Hepatocyte (in vitro differentiated cells): Measurements from ENCODE around the gene CAMKMT. TPM values are rescaled to one million over a fixed set of nuclear protein-coding genes. Genes with fewer than 3 reads are reported as not detected.

Experiments used
- DNase-seq: peaks from one replicate; pipeline ENCODE4 v3.0.0-alpha.2; 2016; ENCODE audit warnings: low spot score
- H2AFZ ChIP-seq: fragments of 200-600 bp; sonication (generic); 2 replicates; pipeline ENCODE4 v1.6.0; 2016; ENCODE audit warnings: antibody characterized with exemption, mild to moderate bottlenecking
- H3K27ac ChIP-seq: fragments of 200-600 bp; sonication (generic); 2 replicates; pipeline ENCODE4 v1.5.1; 2016; ENCODE audit warnings: mild to moderate bottlenecking
- H3K27me3 ChIP-seq: fragments of 200-600 bp; sonication (generic); 2 replicates; pipeline ENCODE4 v1.6.1; 2016
- H3K36me3 ChIP-seq: fragments of 200-600 bp; sonication (generic); replicated peaks from 2 replicates; pipeline ENCODE4 v1.5.1; 2016; ENCODE audit warnings: low read depth; ENCODE audit not compliant: insufficient read depth
- H3K4me1 ChIP-seq: fragments of 200-600 bp; sonication (generic); 2 replicates; pipeline ENCODE4 v1.5.1; 2016; ENCODE audit warnings: mild to moderate bottlenecking, moderate library complexity; ENCODE audit not compliant: insufficient read depth
- H3K4me2 ChIP-seq: fragments of 200-600 bp; sonication (generic); 2 replicates; pipeline ENCODE4 v1.6.0; 2016
- H3K4me3 ChIP-seq: fragments of 200-600 bp; sonication (generic); 2 replicates; pipeline ENCODE4 v1.5.1; 2016; ENCODE audit warnings: mild to moderate bottlenecking
- H3K79me2 ChIP-seq: fragments of 200-600 bp; sonication (generic); 2 replicates; pipeline ENCODE4 v1.6.0; 2017; ENCODE audit warnings: mild to moderate bottlenecking
- H3K9me2 ChIP-seq: fragments of 200-600 bp; sonication (generic); replicated peaks from 2 replicates; pipeline ENCODE4 v1.6.0; 2017; ENCODE audit warnings: mild to moderate bottlenecking; ENCODE audit not compliant: insufficient read depth
- H3K9me3 ChIP-seq: fragments of 200-600 bp; sonication (generic); 2 replicates; pipeline ENCODE4 v1.5.1; 2016; ENCODE audit warnings: low read depth, mild to moderate bottlenecking
- H4K20me1 ChIP-seq: fragments of 200-600 bp; sonication (generic); 2 replicates; pipeline ENCODE4 v1.6.0; 2016; ENCODE audit warnings: mild to moderate bottlenecking; ENCODE audit not compliant: insufficient read depth, poor library complexity, severe bottlenecking
- CTCF ChIP-seq: fragments of 200-600 bp; sonication (generic); IDR thresholded peaks from 2 replicates; pipeline ENCODE4 v1.5.1; 2016; ENCODE audit warnings: antibody characterized with exemption, mild to moderate bottlenecking; ENCODE audit not compliant: poor library complexity
- EZH2 ChIP-seq: fragments of 200-600 bp; sonication (generic); IDR thresholded peaks from 2 replicates; pipeline ENCODE4 v1.6.1; 2016; ENCODE audit warnings: antibody characterized with exemption, mild to moderate bottlenecking, borderline replicate concordance
- EZH2phosphoT487 ChIP-seq: fragments of 200-600 bp; sonication (generic); IDR thresholded peaks from one replicate; pipeline ENCODE4 v1.6.1; 2018; ENCODE audit warnings: antibody characterized with exemption, mild to moderate bottlenecking, low read depth, moderate library complexity; ENCODE audit not compliant: unreplicated experiment, severe bottlenecking
- WGBS: methylation state at CpG from one replicate; pipeline ENCODE4 v1.1.6; 2016; ENCODE audit warnings: low lambda C conversion rate; ENCODE audit errors: missing lambda C conversion rate; 5-methylcytosine and 5-hydroxymethylcytosine counted together
- polyA plus RNA-seq: library from polyadenylated mRNA; unstranded; fragments of >200 nt; fragmentation: Nextera tagmentation; extraction: Ambion mirVana; gene quantifications from 2 replicates; pipeline ENCODE4 v1.2.1, GENCODE V29; 2016
- total RNA-seq: library from RNA; depleted of rRNA; stranded (reverse); fragments of >200 nt; gene quantifications from 2 replicates; pipeline ENCODE4 v1.2.3, GENCODE V29; 2014

Gene CAMKMT
- total and polyA plus RNA-seq, 2 experiments from 2014 or later: 10.3 to 12.7 TPM

GRCh38 chr2:44542520-44542919 lies 180.8 kb downstream of the CAMKMT start:
- 47% methylated on average over 2 of the region's 2 CpGs for WGBS
- Histone ChIP-seq H3K27me3 (no peaks in the 10 kb centered on the region), H3K27ac (no peak overlapping the region), H4K20me1 (no peaks in the 10 kb centered on the region), H3K9me2 (no peaks in the 10 kb centered on the region), H3K79me2 (no peaks in the 10 kb centered on the region), H3K4me2 (no peak overlapping the region), H3K4me3 (no peak overlapping the region), H3K36me3 (no peaks in the 10 kb centered on the region), H2AFZ (no peak overlapping the region), H3K4me1 (no peaks in the 10 kb centered on the region), H3K9me3 (no peaks in the 10 kb centered on the region)
- no peak for TF ChIP-seq EZH2
- TF ChIP-seq CTCF: no peak
- no peak for TF ChIP-seq EZH2phosphoT487
- DNase-seq: no peak

GRCh38 chr2:44543773-44544725 lies 182.3 kb downstream of the CAMKMT start:
- H2AFZ ChIP-seq: no peak overlapping the region
- H3K4me1 ChIP-seq: no peaks in the 10 kb centered on the region
- no peak overlapping the region for H3K27ac ChIP-seq
- no peaks in the 10 kb centered on the region for H4K20me1 ChIP-seq
- H3K4me2 ChIP-seq: no peak overlapping the region
- H3K36me3 ChIP-seq: no peaks in the 10 kb centered on the region
- H3K27me3 ChIP-seq: no peaks in the 10 kb centered on the region
- no peaks in the 10 kb centered on the region for H3K9me3 ChIP-seq
- DNase-seq: no peak
- 50% methylated on average over 2 of the region's 2 CpGs for WGBS
- H3K79me2 ChIP-seq: no peaks in the 10 kb centered on the region
- no peak overlapping the region for H3K4me3 ChIP-seq
- H3K9me2 ChIP-seq: no peaks in the 10 kb centered on the region
- no peak for TF ChIP-seq EZH2
- no peak for TF ChIP-seq CTCF
- TF ChIP-seq EZH2phosphoT487: no peak

- Histone ChIP-seq H3K4me2 (no peak overlapping the region), H3K9me2 (no peaks in the 10 kb centered on the region), H3K36me3 (no peaks in the 10 kb centered on the region), H3K4me1 (no peaks in the 10 kb centered on the region), H3K27me3 (no peaks in the 10 kb centered on the region), H3K79me2 (no peaks in the 10 kb centered on the region), H2AFZ (no peak overlapping the region), H3K9me3 (no peaks in the 10 kb centered on the region), H3K4me3 (no peak overlapping the region), H4K20me1 (no peaks in the 10 kb centered on the region), H3K27ac (no peak overlapping the region)
- WGBS: 71% methylated on average over 2 of the region's 2 CpGs
- TF ChIP-seq EZH2phosphoT487: no peak
- TF ChIP-seq EZH2: no peak
- no peak for TF ChIP-seq CTCF
- DNase-seq: no peak
Observed at GRCh38 chr2:44545005-44545404, 183.3 kb downstream of the CAMKMT start.
